ENCODE data around the gene ARHGEF7. TPM values are rescaled to one million over a fixed set of nuclear protein-coding genes. Genes with fewer than 3 reads are reported as not detected.

The ARHGEF7 gene
- total and polyA plus RNA-seq, 8 donors: 11.6 to 126 (median 49.7) TPM

DNA sequence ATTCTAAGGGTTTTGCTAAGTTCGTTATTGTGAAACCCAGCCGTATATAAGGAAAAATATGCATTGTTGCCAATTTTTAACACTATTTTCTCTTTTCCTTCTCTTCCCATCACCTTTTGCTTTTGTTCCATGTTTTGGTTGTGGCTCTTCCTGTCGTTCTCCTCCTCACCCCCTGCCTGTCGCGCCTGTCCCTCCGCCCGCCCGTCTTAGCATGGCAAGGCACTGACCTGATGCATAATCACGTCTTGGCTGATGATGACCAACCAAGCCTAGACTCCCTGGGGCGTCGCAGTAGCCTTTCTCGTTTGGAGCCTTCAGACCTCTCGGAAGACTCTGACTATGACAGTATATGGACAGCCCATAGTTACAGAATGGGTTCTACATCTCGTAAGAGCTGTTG is 176.8 kb downstream of the ARHGEF7 start:
- H3K9me3 ChIP-seq: no peaks in the 10 kb centered on the region
- no peaks in the 10 kb centered on the region for H3K27me3 ChIP-seq
- no peak overlapping the region for H3K4me3 ChIP-seq
- intact Hi-C loops (cut with DNase I; ENCODE audit: low total_unique reads): no loop called here
- no peaks in the 10 kb centered on the region for H3K4me1 ChIP-seq
- peaks cover 37 to 98% (median 93%) of the 10 kb centered on the region in 4 donors for H3K36me3 ChIP-seq
- WGBS, 5 donors: 92 to 97% (median 95%) methylated on average over 14 of the region's 14 CpGs
- TF ChIP-seq, protein P1, sequence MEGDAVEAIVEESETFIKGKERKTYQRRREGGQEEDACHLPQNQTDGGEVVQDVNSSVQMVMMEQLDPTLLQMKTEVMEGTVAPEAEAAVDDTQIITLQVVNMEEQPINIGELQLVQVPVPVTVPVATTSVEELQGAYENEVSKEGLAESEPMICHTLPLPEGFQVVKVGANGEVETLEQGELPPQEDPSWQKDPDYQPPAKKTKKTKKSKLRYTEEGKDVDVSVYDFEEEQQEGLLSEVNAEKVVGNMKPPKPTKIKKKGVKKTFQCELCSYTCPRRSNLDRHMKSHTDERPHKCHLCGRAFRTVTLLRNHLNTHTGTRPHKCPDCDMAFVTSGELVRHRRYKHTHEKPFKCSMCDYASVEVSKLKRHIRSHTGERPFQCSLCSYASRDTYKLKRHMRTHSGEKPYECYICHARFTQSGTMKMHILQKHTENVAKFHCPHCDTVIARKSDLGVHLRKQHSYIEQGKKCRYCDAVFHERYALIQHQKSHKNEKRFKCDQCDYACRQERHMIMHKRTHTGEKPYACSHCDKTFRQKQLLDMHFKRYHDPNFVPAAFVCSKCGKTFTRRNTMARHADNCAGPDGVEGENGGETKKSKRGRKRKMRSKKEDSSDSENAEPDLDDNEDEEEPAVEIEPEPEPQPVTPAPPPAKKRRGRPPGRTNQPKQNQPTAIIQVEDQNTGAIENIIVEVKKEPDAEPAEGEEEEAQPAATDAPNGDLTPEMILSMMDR (IDR thresholded peaks at IDR 0.05): no peak
- TF ChIP-seq POLR2A (IDR thresholded peaks at IDR 0.05) (no peak), EP300 (IDR thresholded peaks at IDR 0.05) (no peak), POLR2AphosphoS5 (IDR thresholded peaks at IDR 0.05) (no peak)
- no peak overlapping the region for H3K27ac ChIP-seq
- no peak for DNase-seq

DNA sequence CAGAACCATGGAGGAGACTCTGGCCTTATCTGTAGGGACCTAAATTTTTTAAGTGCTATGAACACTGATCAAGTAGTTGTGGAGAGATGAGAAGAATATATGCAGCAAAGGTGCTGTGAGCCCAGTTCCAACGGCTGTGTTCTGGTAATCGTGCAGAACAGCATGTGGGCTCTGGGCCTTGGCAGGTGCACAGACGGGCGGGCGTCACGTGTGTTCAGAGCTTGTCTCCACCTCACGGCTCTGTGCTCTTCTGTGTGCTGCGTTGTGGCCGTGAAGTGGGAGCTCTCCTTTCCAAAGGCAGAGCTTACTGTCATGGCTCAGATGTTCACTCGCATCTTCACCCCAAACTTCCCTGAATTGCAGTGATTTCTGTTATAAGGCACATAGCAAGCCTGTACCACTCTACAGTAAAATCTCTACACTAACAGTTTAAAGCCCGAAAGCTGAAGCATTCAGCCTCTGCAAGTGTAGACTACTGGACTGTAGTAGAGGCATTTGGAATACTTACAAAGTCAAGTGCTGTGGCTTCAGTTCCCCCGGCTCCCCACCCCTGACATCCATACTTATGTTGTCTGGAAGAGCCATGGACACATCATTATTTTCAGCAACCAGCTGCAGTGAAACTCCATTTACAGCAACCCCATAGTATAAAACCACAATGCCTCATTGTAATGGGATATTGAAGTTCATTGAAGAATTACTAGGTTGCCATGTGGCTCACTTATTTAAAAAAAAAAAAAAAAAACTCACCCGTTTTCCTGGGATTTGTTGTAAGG is 177.8 kb downstream of the ARHGEF7 start:
- H3K9me3 ChIP-seq: no peaks in the 10 kb centered on the region
- peaks cover 27 to 98% (median 89%) of the 10 kb centered on the region in 4 donors for H3K36me3 ChIP-seq
- 91 to 97% (median 96%) methylated on average over 12 to 13 of the region's 13 CpGs for WGBS, 5 donors
- DNase-seq: no peak
- H3K27me3 ChIP-seq: no peaks in the 10 kb centered on the region
- H3K27ac ChIP-seq: no peak overlapping the region
- no peaks in the 10 kb centered on the region for H3K4me1 ChIP-seq
- H3K4me3 ChIP-seq: no peak overlapping the region
- TF ChIP-seq POLR2A (IDR thresholded peaks at IDR 0.05) (no peak), POLR2AphosphoS5 (IDR thresholded peaks at IDR 0.05) (no peak), EP300 (IDR thresholded peaks at IDR 0.05) (no peak)
- TF ChIP-seq, protein P1 (IDR thresholded peaks at IDR 0.05): no peak
- intact Hi-C loops (cut with DNase I; ENCODE audit: low total_unique reads): no loop called here

DNA sequence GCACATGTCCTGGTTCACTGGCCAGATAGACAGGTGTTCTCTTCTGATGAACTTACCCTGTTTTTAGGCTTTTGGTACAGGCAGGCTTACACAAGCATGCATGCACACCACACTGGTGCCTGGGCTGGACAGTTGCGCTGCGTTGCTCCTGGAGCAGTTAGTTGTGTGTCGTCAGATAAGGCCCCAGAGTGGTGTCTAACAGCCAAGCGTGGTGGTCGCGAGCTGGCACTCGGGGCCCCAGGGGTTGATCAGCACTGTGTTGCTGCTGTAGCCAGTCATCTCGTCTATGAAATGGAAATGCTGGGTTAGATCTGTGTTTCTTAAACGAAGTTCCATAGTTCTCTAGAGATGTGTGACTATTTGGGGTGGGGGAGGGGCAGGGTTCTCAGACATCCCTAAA is 180.8 kb downstream of the ARHGEF7 start:
- H3K4me1 ChIP-seq: no peaks in the 10 kb centered on the region
- no peak for DNase-seq
- H3K27ac ChIP-seq: no peak overlapping the region
- H3K36me3 ChIP-seq: peaks cover 19 to 96% (median 83%) of the 10 kb centered on the region in 4 donors
- H3K27me3 ChIP-seq: no peaks in the 10 kb centered on the region
- no peak overlapping the region for H3K4me3 ChIP-seq
- WGBS, 5 donors: 90 to 96% (median 92%) methylated on average over 9 of the region's 9 CpGs
- TF ChIP-seq, protein P1 (IDR thresholded peaks at IDR 0.05): no peak
- TF ChIP-seq POLR2AphosphoS5 (IDR thresholded peaks at IDR 0.05) (no peak), EP300 (IDR thresholded peaks at IDR 0.05) (no peak), POLR2A (IDR thresholded peaks at IDR 0.05) (no peak)
- intact Hi-C loops (cut with DNase I; ENCODE audit: low total_unique reads): no loop called here
- H3K9me3 ChIP-seq: no peaks in the 10 kb centered on the region

DNA sequence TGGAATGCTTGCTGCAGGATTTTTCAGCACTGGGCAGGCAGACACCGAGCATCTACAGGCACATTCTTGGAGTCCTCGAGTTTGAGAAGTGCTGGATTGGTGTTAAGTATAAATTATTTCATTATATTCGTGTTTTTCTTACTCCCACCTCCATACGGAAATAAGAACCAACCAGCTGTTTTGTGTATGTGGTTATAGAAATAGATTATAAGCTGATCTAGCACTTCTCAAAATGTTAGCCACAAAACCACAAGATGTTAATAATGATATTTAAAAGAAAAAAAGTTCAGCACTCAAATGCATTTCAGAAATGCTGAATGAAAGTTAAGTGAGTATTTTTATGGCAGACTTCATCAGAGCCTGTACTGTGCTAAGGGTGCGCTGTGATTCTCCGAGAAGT is 181.3 kb downstream of the ARHGEF7 start:
- DNase-seq: no peak
- peaks cover 22 to 96% (median 83%) of the 10 kb centered on the region in 4 donors for H3K36me3 ChIP-seq

More for the DNA sequence above, 181.3 kb downstream of the ARHGEF7 start:
- no peak overlapping the region for H3K4me3 ChIP-seq
- no peaks in the 10 kb centered on the region for H3K27me3 ChIP-seq
- no peaks in the 10 kb centered on the region for H3K9me3 ChIP-seq
- TF ChIP-seq, protein P1 (IDR thresholded peaks at IDR 0.05): no peak
- TF ChIP-seq POLR2AphosphoS5 (IDR thresholded peaks at IDR 0.05) (no peak), EP300 (IDR thresholded peaks at IDR 0.05) (no peak), POLR2A (IDR thresholded peaks at IDR 0.05) (no peak)
- WGBS, 5 donors: 79 to 85% (median 82%) methylated on average over 6 of the region's 6 CpGs
- intact Hi-C loops (cut with DNase I; ENCODE audit: low total_unique reads): no loop called here
- no peaks in the 10 kb centered on the region for H3K4me1 ChIP-seq
- no peak overlapping the region for H3K27ac ChIP-seq

Measured in stomach (tissue), 9 donors.